GM12878 (cell line): Measurements from ENCODE around the gene KDM1B. TPM values are rescaled to one million over a fixed set of nuclear protein-coding genes. Genes with fewer than 3 reads are reported as not detected.
A peak's percentile ranks its signal among the peaks of the same experiment; 100 is the strongest.

Source experiments
- ATAC-seq: fragments of 200-7000 bp; cut with Tn5 transposase; 3 replicates; pipeline ENCODE4 v1.9.1; 2020; ENCODE audit warnings: mild to moderate bottlenecking, moderate library complexity
- BruUV-seq: library from RNA; stranded (reverse); fragments of 400-500 nt; replicated peaks from 2 replicates; lab custom pipeline; 2021; lab: Mats Ljungman, UMichigan
- CTCF ChIA-PET: fragments of 300-600 bp; sonication (Branson Sonifier 250); formaldehyde crosslinking; extraction: SDS; loops from one replicate; lab custom pipeline; 2021; ENCODE audit warnings: inconsistent platforms; lab: Yijun Ruan, JAX
- POLR2A ChIA-PET: fragments of 350-600 bp; formaldehyde crosslinking; extraction: SDS; loops from one replicate; lab custom pipeline; 2021; ENCODE audit warnings: inconsistent platforms; lab: Charles Lee
- RAD21 ChIA-PET: fragments of 300-600 bp; sonication (Branson Sonifier 250); formaldehyde crosslinking; loops from one replicate; lab custom pipeline; 2023; ENCODE audit warnings: antibody characterized with exemption; ENCODE audit not compliant: unreplicated experiment; lab: Charles Lee
- SMC1A ChIA-PET: fragments of 300-600 bp; sonication (Branson Sonifier 250); formaldehyde crosslinking; loops from one replicate; lab custom pipeline; 2023; ENCODE audit not compliant: unreplicated experiment, uncharacterized antibody; lab: Charles Lee
- DNase-seq: peaks from one replicate; pipeline ENCODE4 v3.0.0-alpha.2; 2011; ENCODE audit warnings: low read depth, low spot score
- FAIRE-seq: peaks from 3 replicates; lab custom pipeline; 2011; peaks lifted over from hg19 to GRCh38; lab: Jason Lieb, UNC
- H2AFZ ChIP-seq: 2 replicates; pipeline ENCODE4 v1.6.0; 2011; ENCODE audit warnings: low read depth, low read length, control low read depth; ENCODE audit not compliant: control insufficient read depth
- H3K27ac ChIP-seq: 2 replicates; pipeline ENCODE4 v1.5.1; 2011; ENCODE audit warnings: control low read depth; ENCODE audit not compliant: control insufficient read depth, insufficient read depth
- H3K27me3 ChIP-seq, 2 experiments: replicated peaks in 1 of 2; 2 replicates each; pipeline versions ENCODE4 v1.6.0 to v1.6.1; 2011; ENCODE audit warnings: low read length in 1 of 2; ENCODE audit not compliant: control insufficient read depth in 2 of 2, insufficient read depth in 2 of 2
- H3K36me3 ChIP-seq, 2 experiments: 2 replicates each; pipeline ENCODE4 v1.5.1; 2011; ENCODE audit warnings: low read length in 1 of 2; ENCODE audit not compliant: control insufficient read depth in 2 of 2, insufficient read depth in 2 of 2
- H3K4me1 ChIP-seq: 2 replicates; pipeline ENCODE4 v1.6.1; 2011; ENCODE audit warnings: mild to moderate bottlenecking, low read length, moderate library complexity, mixed read lengths; ENCODE audit not compliant: control insufficient read depth, insufficient read depth
- H3K4me2 ChIP-seq: 2 replicates; pipeline ENCODE4 v1.6.0; 2011; ENCODE audit warnings: control low read depth; ENCODE audit not compliant: control insufficient read depth, insufficient read depth
- H3K4me3 ChIP-seq: fragments of 200-600 bp; sonication (generic); 2 replicates; pipeline ENCODE4 v1.5.1; 2016
- H3K79me2 ChIP-seq: 2 replicates; pipeline ENCODE4 v1.6.0; 2011; ENCODE audit warnings: low read length; ENCODE audit not compliant: control insufficient read depth, insufficient read depth
- H3K9ac ChIP-seq: 2 replicates; pipeline ENCODE4 v1.8.0; 2011; ENCODE audit warnings: low read length, control low read depth, mixed read lengths; ENCODE audit not compliant: control insufficient read depth, insufficient read depth
- H3K9me3 ChIP-seq: replicated peaks from 3 replicates; pipeline ENCODE4 v1.5.1; 2011; ENCODE audit warnings: mild to moderate bottlenecking, low read length; ENCODE audit not compliant: control insufficient read depth, insufficient read depth
- H4K20me1 ChIP-seq: 2 replicates; pipeline ENCODE4 v1.6.0; 2011; ENCODE audit not compliant: control insufficient read depth, insufficient read depth
- EGR1 ChIP-seq, 2 experiments: IDR thresholded peaks; 1 replicate in 1 of 2; 2 replicates in 1 of 2; pipeline ENCODE4 v1.6.1; 2011 to 2012; ENCODE audit warnings: low read depth in 2 of 2, low read length in 2 of 2, borderline replicate concordance in 1 of 2, mild to moderate bottlenecking in 1 of 2, moderate library complexity in 1 of 2
- ETV6 ChIP-seq, 2 experiments: fragments of 450-650 bp in 1 of 2; IDR thresholded peaks in 1 of 2; conservative IDR thresholded peaks in 1 of 2; 2 replicates each; pipeline ENCODE4 v1.6.1; 2014; ENCODE audit warnings: antibody characterized with exemption in 1 of 2, borderline replicate concordance in 1 of 2, low read depth in 1 of 2, mild to moderate bottlenecking in 1 of 2, moderate library complexity in 1 of 2
- FOXM1 ChIP-seq: IDR thresholded peaks from 2 replicates; pipeline ENCODE4 v1.6.1; 2012; ENCODE audit warnings: low read depth, mild to moderate bottlenecking, inconsistent platforms, low read length, moderate library complexity
- GABPA ChIP-seq: IDR thresholded peaks from 2 replicates; pipeline ENCODE4 v1.6.1; 2014; ENCODE audit warnings: antibody characterized with exemption, low read depth, mild to moderate bottlenecking, inconsistent platforms
- NFYB ChIP-seq: IDR thresholded peaks from 2 replicates; pipeline ENCODE4 v1.6.1; 2011; ENCODE audit warnings: low read depth, mild to moderate bottlenecking, low read length, improper control_type of control experiment, moderate library complexity; ENCODE audit not compliant: insufficient read depth
- NR2F1 ChIP-seq: fragments of 450-650 bp; conservative IDR thresholded peaks from 2 replicates; pipeline ENCODE4 v1.6.1; 2017; ENCODE audit warnings: mild to moderate bottlenecking
- PAX8 ChIP-seq: fragments of 450-650 bp; IDR thresholded peaks from 2 replicates; pipeline ENCODE4 v1.6.1; 2017; ENCODE audit warnings: mild to moderate bottlenecking, moderate library complexity
- PML ChIP-seq: IDR thresholded peaks from 2 replicates; pipeline ENCODE4 v1.6.1; 2012; ENCODE audit warnings: low read length, inconsistent platforms
- POLR2A ChIP-seq: IDR thresholded peaks from 2 replicates; pipeline ENCODE4 v1.6.1; 2011; ENCODE audit warnings: low read depth, mild to moderate bottlenecking, low read length
- RAD21 ChIP-seq: IDR thresholded peaks from 2 replicates; pipeline ENCODE4 v1.6.1; 2011; ENCODE audit warnings: mild to moderate bottlenecking, low read depth, low read length, moderate library complexity; ENCODE audit not compliant: insufficient read depth
- STAT1 ChIP-seq: fragments of 450-650 bp; conservative IDR thresholded peaks from 2 replicates; pipeline ENCODE4 v1.6.1; 2014; ENCODE audit warnings: antibody characterized with exemption, mild to moderate bottlenecking
- TCF12 ChIP-seq: IDR thresholded peaks from 2 replicates; pipeline ENCODE4 v1.6.1; 2011; ENCODE audit warnings: low read depth, mild to moderate bottlenecking, low read length
- TCF3 ChIP-seq: IDR thresholded peaks from 2 replicates; pipeline ENCODE4 v1.6.1; 2012; ENCODE audit warnings: low read depth, mild to moderate bottlenecking, low read length, borderline replicate concordance; ENCODE audit not compliant: insufficient read depth
- YY1 ChIP-seq: IDR thresholded peaks from 2 replicates; pipeline ENCODE4 v1.6.1; 2011; ENCODE audit warnings: low read depth, mild to moderate bottlenecking, low read length
- WGBS: methylation state at CpG from one replicate; pipeline ENCODE4 v1.1.6; 2016; ENCODE audit warnings: low lambda C conversion rate; ENCODE audit not compliant: insufficient replicate concordance, insufficient coverage; ENCODE audit errors: missing lambda C conversion rate; 5-methylcytosine and 5-hydroxymethylcytosine counted together
- in situ Hi-C: fragments of 300-500 bp; cut with MboI; formaldehyde crosslinking; loops from 9 replicates; pipeline ENCODE4 v1.14.3; 2018; ENCODE audit warnings: mixed read lengths
- intact Hi-C: fragments of 100-400 bp; cut with micrococcal nuclease; formaldehyde crosslinking; loops from one replicate; pipeline ENCODE4 v1.14.2; 2022; ENCODE audit not compliant: unreplicated experiment
- polyA plus RNA-seq, 11 experiments: library from polyadenylated mRNA; depleted of rRNA in 4 of 11; unstranded in 6 of 11; stranded (reverse) in 5 of 11; fragments of >200 nt; fragmentation: Nextera tagmentation in 4 of 11; fragmentation: Illumina TruSeq in 1 of 11; extraction: Ambion mirVana in 4 of 11; extraction: Trizol in 1 of 11; gene quantifications; 1 replicate in 1 of 11; 2 replicates in 10 of 11; pipeline versions ENCODE4 v1.2.1 to v1.2.3, GENCODE V29; 2011 to 2016; ENCODE audit warnings: inconsistent platforms in 2 of 11, missing spikeins in 2 of 11, low read depth in 1 of 11
- total RNA-seq, 4 experiments: library from RNA; depleted of rRNA in 3 of 4; stranded (reverse); fragments of >200 nt in 3 of 4; fragmentation: Illumina TruSeq in 1 of 4; extraction: Trizol in 1 of 4; gene quantifications; 2 replicates each; pipeline versions ENCODE4 v1.2.1 to v1.2.3, GENCODE V29; 2013 to 2021
- TF ChIP-seq, protein P1 (sequence below): fragments of 450-650 bp; IDR thresholded peaks from 2 replicates; pipeline ENCODE4 v1.6.1; 2017; ENCODE audit warnings: mild to moderate bottlenecking, moderate library complexity
- TF ChIP-seq, protein P2 (sequence below): fragments of 450-650 bp; conservative IDR thresholded peaks from 2 replicates; pipeline ENCODE4 v1.6.1; 2017; ENCODE audit warnings: mild to moderate bottlenecking, moderate library complexity

The KDM1B gene
- total and polyA plus RNA-seq, 10 of the 15 experiments (the other 5 are each of a cell fraction or from before 2014, with no cell fraction given) = 1.7 to 22.5 (median 13.9) TPM

DNA sequence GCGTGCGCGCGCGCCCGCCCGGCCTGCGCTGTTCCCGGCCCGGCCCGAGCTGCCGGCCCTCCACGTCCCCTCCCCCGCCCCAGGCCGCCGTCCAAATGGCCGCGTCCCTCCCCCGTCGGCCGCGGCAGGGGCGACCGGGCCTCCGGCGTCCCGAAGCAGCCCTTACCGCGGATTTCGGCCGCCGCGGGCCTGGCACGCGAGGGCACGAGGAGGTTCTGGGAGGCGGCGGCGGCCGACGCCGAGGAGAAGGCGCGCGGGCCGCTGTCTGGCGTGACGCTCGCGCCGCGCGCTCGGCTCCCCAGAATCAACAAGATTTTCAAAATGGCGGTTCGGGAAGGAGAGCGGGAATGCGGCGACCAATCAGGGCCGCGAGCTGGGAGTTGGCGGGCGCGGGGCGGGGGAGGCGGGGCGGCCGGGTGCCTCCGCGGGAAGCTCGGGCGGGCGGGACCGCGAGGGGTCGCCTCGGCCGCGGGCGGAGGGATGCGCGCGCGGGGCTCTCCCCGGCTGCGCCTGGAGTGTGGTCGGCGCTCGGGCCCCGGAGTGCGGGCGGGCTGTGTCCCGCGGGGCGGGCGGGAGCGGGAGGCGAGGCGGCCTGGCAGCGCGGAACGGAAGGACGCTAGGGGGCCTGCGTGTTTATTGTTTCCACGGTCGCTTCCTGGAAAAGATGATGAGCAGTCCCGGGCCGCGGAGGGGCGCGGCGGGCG is 109.1 kb downstream of the KDM1B start, which contains the start of gene DEK:
DEK (minus strand) TSS at position 312 of the 704 bp plus-strand sequence. CDS start 543 bp downstream, outside the sequence.
- Histone ChIP-seq H3K27me3 (no peaks in the 10 kb centered on the region), H3K27ac (peak within 1 kb of the TSS; percentile 96), H3K4me1 (peaks cover 28% of the 10 kb centered on the region), H3K4me2 (peak within 1 kb of the TSS; percentile 90), H3K79me2 (peaks cover 56% of the 10 kb centered on the region), H3K36me3 (0 out of 4 replicates have a peak, but pooled peaks cover 0 to 2% of the 10 kb centered on the region in 2 experiments), H3K4me3 (peak within 1 kb of the TSS; percentile 70), H4K20me1 (peaks cover 3% of the 10 kb centered on the region; the same call in 1 of the 2 replicates), H2AFZ (peak within 1 kb of the TSS; percentile 84), H3K9ac (peak within 1 kb of the TSS; percentile 97), H3K9me3 (peaks cover 4% of the 10 kb centered on the region)
- BruUV-seq = no TSS peak
- RAD21 ChIA-PET = interaction anchor here (0.5 kb wide), 1 partner anchor 109 kb away, joined by 3 read pairs; the partner anchor contains the start of gene KDM1B
- POLR2A ChIA-PET = interaction anchor here (0.9 kb wide), 1 partner anchor 109 kb away, joined by 4 read pairs; no protein-coding TSS in a partner anchor
- DNase-seq = no peak
- WGBS = 1% methylated on average over 61 of the region's 113 CpGs
- intact Hi-C loops = loop anchor here (5.0 kb wide), 1 partner anchor 557 kb away; the partner anchor contains the start of gene NUP153
- in situ Hi-C loops = loop anchor here (10.0 kb wide), 1 partner anchor 270 kb away; no protein-coding TSS in a partner anchor
- peak; percentile 44 for ATAC-seq
- SMC1A ChIA-PET = interaction anchor here (1.2 kb wide), 1 partner anchor 106 kb away, joined by 3 read pairs; no protein-coding TSS in a partner anchor
- no peak for FAIRE-seq
- CTCF ChIA-PET = interaction anchor here (0.5 to 1.1 kb wide), 4 partner anchors 11 to 237 kb away, joined by 3 to 5 read pairs (median 4); partner anchors contain the start of genes KDM1B and TPMT
- peak; percentile 28; the same call in 1 of the 2 replicates for TF ChIP-seq RAD21
- TF ChIP-seq, protein P1, sequence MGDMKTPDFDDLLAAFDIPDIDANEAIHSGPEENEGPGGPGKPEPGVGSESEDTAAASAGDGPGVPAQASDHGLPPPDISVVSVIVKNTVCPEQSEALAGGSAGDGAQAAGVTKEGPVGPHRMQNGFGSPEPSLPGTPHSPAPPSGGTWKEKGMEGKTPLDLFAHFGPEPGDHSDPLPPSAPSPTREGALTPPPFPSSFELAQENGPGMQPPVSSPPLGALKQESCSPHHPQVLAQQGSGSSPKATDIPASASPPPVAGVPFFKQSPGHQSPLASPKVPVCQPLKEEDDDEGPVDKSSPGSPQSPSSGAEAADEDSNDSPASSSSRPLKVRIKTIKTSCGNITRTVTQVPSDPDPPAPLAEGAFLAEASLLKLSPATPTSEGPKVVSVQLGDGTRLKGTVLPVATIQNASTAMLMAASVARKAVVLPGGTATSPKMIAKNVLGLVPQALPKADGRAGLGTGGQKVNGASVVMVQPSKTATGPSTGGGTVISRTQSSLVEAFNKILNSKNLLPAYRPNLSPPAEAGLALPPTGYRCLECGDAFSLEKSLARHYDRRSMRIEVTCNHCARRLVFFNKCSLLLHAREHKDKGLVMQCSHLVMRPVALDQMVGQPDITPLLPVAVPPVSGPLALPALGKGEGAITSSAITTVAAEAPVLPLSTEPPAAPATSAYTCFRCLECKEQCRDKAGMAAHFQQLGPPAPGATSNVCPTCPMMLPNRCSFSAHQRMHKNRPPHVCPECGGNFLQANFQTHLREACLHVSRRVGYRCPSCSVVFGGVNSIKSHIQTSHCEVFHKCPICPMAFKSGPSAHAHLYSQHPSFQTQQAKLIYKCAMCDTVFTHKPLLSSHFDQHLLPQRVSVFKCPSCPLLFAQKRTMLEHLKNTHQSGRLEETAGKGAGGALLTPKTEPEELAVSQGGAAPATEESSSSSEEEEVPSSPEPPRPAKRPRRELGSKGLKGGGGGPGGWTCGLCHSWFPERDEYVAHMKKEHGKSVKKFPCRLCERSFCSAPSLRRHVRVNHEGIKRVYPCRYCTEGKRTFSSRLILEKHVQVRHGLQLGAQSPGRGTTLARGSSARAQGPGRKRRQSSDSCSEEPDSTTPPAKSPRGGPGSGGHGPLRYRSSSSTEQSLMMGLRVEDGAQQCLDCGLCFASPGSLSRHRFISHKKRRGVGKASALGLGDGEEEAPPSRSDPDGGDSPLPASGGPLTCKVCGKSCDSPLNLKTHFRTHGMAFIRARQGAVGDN = peak; percentile 78
- TF ChIP-seq GABPA = no peak
- TF ChIP-seq PAX8 = no peak
- TF ChIP-seq PML = no peak
- TF ChIP-seq NFYB = peak; percentile 77; the same call in 1 of the 2 replicates
- peak in 1 of 2 experiments; percentile 24; a peak in 1 of 3 replicates for TF ChIP-seq EGR1 (IDR thresholded peaks at IDR 0.05; ENCODE audit: borderline replicate concordance in 1 of 2, low read depth in 2 of 2, low read length in 2 of 2)
- TF ChIP-seq, protein P2, sequence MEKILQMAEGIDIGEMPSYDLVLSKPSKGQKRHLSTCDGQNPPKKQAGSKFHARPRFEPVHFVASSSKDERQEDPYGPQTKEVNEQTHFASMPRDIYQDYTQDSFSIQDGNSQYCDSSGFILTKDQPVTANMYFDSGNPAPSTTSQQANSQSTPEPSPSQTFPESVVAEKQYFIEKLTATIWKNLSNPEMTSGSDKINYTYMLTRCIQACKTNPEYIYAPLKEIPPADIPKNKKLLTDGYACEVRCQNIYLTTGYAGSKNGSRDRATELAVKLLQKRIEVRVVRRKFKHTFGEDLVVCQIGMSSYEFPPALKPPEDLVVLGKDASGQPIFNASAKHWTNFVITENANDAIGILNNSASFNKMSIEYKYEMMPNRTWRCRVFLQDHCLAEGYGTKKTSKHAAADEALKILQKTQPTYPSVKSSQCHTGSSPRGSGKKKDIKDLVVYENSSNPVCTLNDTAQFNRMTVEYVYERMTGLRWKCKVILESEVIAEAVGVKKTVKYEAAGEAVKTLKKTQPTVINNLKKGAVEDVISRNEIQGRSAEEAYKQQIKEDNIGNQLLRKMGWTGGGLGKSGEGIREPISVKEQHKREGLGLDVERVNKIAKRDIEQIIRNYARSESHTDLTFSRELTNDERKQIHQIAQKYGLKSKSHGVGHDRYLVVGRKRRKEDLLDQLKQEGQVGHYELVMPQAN = 0 out of 2 replicates have a peak, but pooled peaks have one; percentile 51
- TF ChIP-seq ETV6 (conservative IDR thresholded peaks at IDR 0.05 in 1 of 2, IDR thresholded peaks at IDR 0.05 in 1 of 2; ENCODE audit: borderline replicate concordance in 1 of 2, low read depth in 1 of 2) = peak in 1 of 2 experiments; percentile 31; a peak in 1 of 4 replicates
- TF ChIP-seq YY1 = peak; percentile 93
- TF ChIP-seq TCF3 = no peak
- TF ChIP-seq TCF12 = 0 out of 2 replicates have a peak, but pooled peaks have one; percentile 17
- no peak for TF ChIP-seq FOXM1
- no peak for TF ChIP-seq STAT1
- peak; percentile 48; the same call in 1 of the 2 replicates for TF ChIP-seq NR2F1
- peak; percentile 79 for TF ChIP-seq POLR2A
